H1 (cell line): ENCODE results near the gene KRT7. TPM values are rescaled to one million over a fixed set of nuclear protein-coding genes. Genes with fewer than 3 reads are reported as not detected.

ENCODE experiments used
- CTCF ChIA-PET: fragments of 300-600 bp; sonication (Branson Sonifier 250); formaldehyde crosslinking; loops from one replicate; lab custom pipeline; 2021; ENCODE audit not compliant: partially characterized antibody; lab: Charles Lee
- POLR2A ChIA-PET: fragments of 300-600 bp; sonication (Branson Sonifier 250); formaldehyde crosslinking; loops from one replicate; lab custom pipeline; 2021; ENCODE audit warnings: inconsistent platforms; ENCODE audit not compliant: partially characterized antibody; lab: Charles Lee
- DNase-seq, 2 experiments: peaks; one replicate each; pipeline versions ENCODE4 v3.0.0 to v3.0.0-alpha.2; 2010 to 2022; ENCODE audit warnings: low spot score in 2 of 2, low read depth in 1 of 2, mixed read lengths in 1 of 2
- FAIRE-seq: peaks from 2 replicates; lab custom pipeline; 2011; peaks lifted over from hg19 to GRCh38; lab: Jason Lieb, UNC
- H2AFZ ChIP-seq: 2 replicates; pipeline ENCODE4 v1.8.1; 2012; ENCODE audit warnings: low read length, inconsistent platforms
- H2AK5ac ChIP-seq: 2 replicates; pipeline ENCODE4 v1.6.1; 2013; ENCODE audit warnings: low read depth, low read length
- H2BK120ac ChIP-seq: replicated peaks from 2 replicates; pipeline ENCODE3; 2013; ENCODE audit warnings: low read depth, low read length, inconsistent platforms
- H2BK12ac ChIP-seq: 2 replicates; pipeline ENCODE4 v1.6.1; 2013; ENCODE audit warnings: low read depth, low read length
- H2BK15ac ChIP-seq: 2 replicates; pipeline ENCODE4 v1.6.1; 2013; ENCODE audit warnings: low read length
- H2BK20ac ChIP-seq: 2 replicates; pipeline ENCODE4 v1.6.1; 2013; ENCODE audit warnings: low read length
- H2BK5ac ChIP-seq: 2 replicates; pipeline ENCODE4 v1.6.1; 2013; ENCODE audit warnings: low read depth, low read length
- H3K14ac ChIP-seq: 2 replicates; pipeline ENCODE4 v1.6.1; 2013; ENCODE audit warnings: inconsistent platforms; ENCODE audit not compliant: insufficient read length
- H3K18ac ChIP-seq: 2 replicates; pipeline ENCODE4 v1.6.1; 2013; ENCODE audit warnings: low read length; ENCODE audit errors: extremely low read depth
- H3K23ac ChIP-seq: 2 replicates; pipeline ENCODE4 v1.6.1; 2013; ENCODE audit warnings: inconsistent platforms; ENCODE audit not compliant: insufficient read length
- H3K23me2 ChIP-seq: 2 replicates; pipeline ENCODE4 v1.6.1; 2013; ENCODE audit warnings: low read depth, low read length
- H3K27ac ChIP-seq: 2 replicates; pipeline ENCODE4 v1.6.1; 2011; ENCODE audit warnings: low read depth, low read length, inconsistent platforms
- H3K27me3 ChIP-seq, 4 experiments: replicated peaks in 1 of 4; 1 replicate in 1 of 4; 2 replicates in 3 of 4; pipeline versions ENCODE4 v1.6.1 to v1.8.1; 2011 to 2013; ENCODE audit warnings: low read length in 3 of 4, mild to moderate bottlenecking in 3 of 4, inconsistent platforms in 2 of 4, mixed read lengths in 2 of 4, moderate library complexity in 1 of 4; ENCODE audit not compliant: control insufficient read depth in 3 of 4, insufficient read depth in 3 of 4; ENCODE audit errors: extremely low read depth in 1 of 4
- H3K36me3 ChIP-seq, 4 experiments: 2 replicates each; pipeline versions ENCODE4 v1.6.1 to v1.8.1; 2011 to 2013; ENCODE audit warnings: mild to moderate bottlenecking in 4 of 4, low read length in 3 of 4, moderate library complexity in 2 of 4, control low read depth in 1 of 4, inconsistent platforms in 1 of 4; ENCODE audit not compliant: insufficient read depth in 4 of 4, control insufficient read depth in 2 of 4
- H3K4ac ChIP-seq: replicated peaks from 2 replicates; pipeline ENCODE3; 2013; ENCODE audit warnings: low read length, low read depth, mixed read lengths, inconsistent platforms; ENCODE audit not compliant: insufficient read length
- H3K4me1 ChIP-seq, 4 experiments: replicated peaks in 1 of 4; 1 replicate in 1 of 4; 2 replicates in 3 of 4; pipeline versions ENCODE4 v1.6.1 to v1.8.1; 2011 to 2013; ENCODE audit warnings: low read length in 3 of 4, inconsistent platforms in 2 of 4, mixed read lengths in 1 of 4; ENCODE audit not compliant: insufficient read depth in 4 of 4, control insufficient read depth in 3 of 4
- H3K4me2 ChIP-seq, 2 experiments: 2 replicates each; pipeline versions ENCODE4 v1.6.1 to v1.8.1; 2011 to 2013; ENCODE audit warnings: low read depth in 2 of 2, low read length in 2 of 2, control low read depth in 1 of 2, inconsistent platforms in 1 of 2, mild to moderate bottlenecking in 1 of 2; ENCODE audit not compliant: insufficient read depth in 1 of 2
- H3K4me3 ChIP-seq, 4 experiments: fragments of 200-600, 300-600 bp in 1 of 4; sonication (generic), shearing (Covaris generic), sonication (Bioruptor Twin) in 1 of 4; 2 replicates each; pipeline versions ENCODE4 v1.5.1 to v1.8.1; 2011 to 2016; ENCODE audit warnings: low read length in 4 of 4, low read depth in 3 of 4, control low read depth in 2 of 4, inconsistent platforms in 2 of 4, mild to moderate bottlenecking in 2 of 4, mixed read lengths in 1 of 4, moderate library complexity in 1 of 4; ENCODE audit not compliant: insufficient read depth in 2 of 4; ENCODE audit errors: extremely low read depth in 1 of 4
- H3K56ac ChIP-seq: replicated peaks from 2 replicates; pipeline ENCODE3; 2013; ENCODE audit warnings: low read depth, mild to moderate bottlenecking, mixed read lengths, low read length, inconsistent platforms; ENCODE audit not compliant: insufficient read length
- H3K79me1 ChIP-seq: 2 replicates; pipeline ENCODE4 v1.6.1; 2013; ENCODE audit warnings: low read depth, low read length, control low read depth
- H3K79me2 ChIP-seq, 2 experiments: 2 replicates each; pipeline versions ENCODE4 v1.6.1 to v1.8.1; 2012 to 2013; ENCODE audit warnings: low read length in 2 of 2, mild to moderate bottlenecking in 2 of 2, inconsistent platforms in 1 of 2; ENCODE audit not compliant: insufficient read depth in 2 of 2, control insufficient read depth in 1 of 2
- H3K9ac ChIP-seq, 4 experiments: replicated peaks in 1 of 4; 1 replicate in 1 of 4; 2 replicates in 3 of 4; pipeline versions ENCODE4 v1.6.1 to v1.8.1; 2011 to 2013; ENCODE audit warnings: low read depth in 3 of 4, low read length in 3 of 4, control low read depth in 2 of 4, mild to moderate bottlenecking in 2 of 4, moderate library complexity in 2 of 4, inconsistent platforms in 1 of 4; ENCODE audit errors: extremely low read depth in 1 of 4
- H3K9me3 ChIP-seq, 2 experiments: 2 replicates each; pipeline versions ENCODE4 v1.6.1 to v1.8.1; 2012 to 2013; ENCODE audit warnings: mild to moderate bottlenecking in 2 of 2, moderate library complexity in 2 of 2, control low read depth in 1 of 2, inconsistent platforms in 1 of 2, low read depth in 1 of 2, low read length in 1 of 2, mixed read lengths in 1 of 2; ENCODE audit not compliant: insufficient read depth in 2 of 2
- H4K20me1 ChIP-seq, 2 experiments: replicated peaks in 1 of 2; 2 replicates each; pipeline versions ENCODE3 to v1.8.1; 2011 to 2013; ENCODE audit warnings: inconsistent platforms in 2 of 2, low read length in 2 of 2, mild to moderate bottlenecking in 1 of 2; ENCODE audit not compliant: insufficient read depth in 2 of 2, control insufficient read depth in 1 of 2
- H4K5ac ChIP-seq: 2 replicates; pipeline ENCODE4 v1.6.1; 2013; ENCODE audit warnings: low read length, low read depth, mixed read lengths, inconsistent platforms; ENCODE audit not compliant: insufficient read length
- H4K8ac ChIP-seq: 2 replicates; pipeline ENCODE4 v1.8.0; 2013; ENCODE audit warnings: mild to moderate bottlenecking, moderate library complexity, low read length, inconsistent platforms; ENCODE audit not compliant: insufficient read depth; ENCODE audit errors: extremely low read depth
- H4K91ac ChIP-seq: replicated peaks from 2 replicates; pipeline ENCODE3; 2013; ENCODE audit warnings: low read length, mixed read lengths, inconsistent platforms; ENCODE audit not compliant: insufficient read length
- BACH1 ChIP-seq: IDR thresholded peaks from 2 replicates; pipeline ENCODE4 v1.6.1; 2012; ENCODE audit warnings: low read length, improper control_type of control experiment
- CBX8 ChIP-seq: fragments of 300-800, 300-1000 bp; sonication (generic); IDR thresholded peaks from 2 replicates; pipeline ENCODE4 v1.7.1; 2016; ENCODE audit warnings: low read depth, low read length, borderline replicate concordance
- EP300 ChIP-seq, 2 experiments: IDR thresholded peaks; 1 replicate in 1 of 2; 2 replicates in 1 of 2; pipeline ENCODE4 v1.6.1; 2011 to 2012; ENCODE audit warnings: low read depth in 2 of 2, low read length in 2 of 2, mild to moderate bottlenecking in 2 of 2, borderline replicate concordance in 1 of 2, inconsistent platforms in 1 of 2, moderate library complexity in 1 of 2
- GTF2F1 ChIP-seq: IDR thresholded peaks from 2 replicates; pipeline ENCODE4 v1.6.1; 2012; ENCODE audit warnings: low read depth, low read length, improper control_type of control experiment, borderline replicate concordance
- HDAC6 ChIP-seq: IDR thresholded peaks from one replicate; pipeline ENCODE4 v1.7.1; 2012; ENCODE audit warnings: low read depth, mild to moderate bottlenecking, inconsistent platforms, low read length, moderate library complexity
- JUN ChIP-seq: IDR thresholded peaks from 2 replicates; pipeline ENCODE4 v1.6.1; 2011; ENCODE audit warnings: low read depth, mild to moderate bottlenecking, improper control_type of control experiment, low read length
- KDM1A ChIP-seq: fragments of 200-600, 300-600 bp; sonication (generic); IDR thresholded peaks from 2 replicates; pipeline ENCODE4 v1.7.1; 2016; ENCODE audit warnings: mild to moderate bottlenecking, low read length, borderline replicate concordance
- KDM4A ChIP-seq: IDR thresholded peaks from one replicate; pipeline ENCODE4 v1.7.1; 2012; ENCODE audit warnings: low read depth, mild to moderate bottlenecking, moderate library complexity, low read length, inconsistent platforms; ENCODE audit not compliant: severe bottlenecking
- KDM5A ChIP-seq: fragments of 200-600 bp; IDR thresholded peaks from 2 replicates; pipeline ENCODE4 v1.7.1; 2012; ENCODE audit warnings: mild to moderate bottlenecking, low read length, inconsistent platforms, mixed read lengths
- MAX ChIP-seq: IDR thresholded peaks from 2 replicates; pipeline ENCODE4 v1.6.1; 2012; ENCODE audit warnings: inconsistent platforms
- POLR2AphosphoS5 ChIP-seq: IDR thresholded peaks from 2 replicates; pipeline ENCODE4 v1.6.1; 2011; ENCODE audit warnings: low read depth, low read length
- RAD21 ChIP-seq, 2 experiments: IDR thresholded peaks in 1 of 2; conservative IDR thresholded peaks in 1 of 2; 2 replicates each; pipeline ENCODE4 v1.6.1; 2011; ENCODE audit warnings: low read depth in 2 of 2, low read length in 2 of 2, improper control_type of control experiment in 1 of 2, inconsistent platforms in 1 of 2, mild to moderate bottlenecking in 1 of 2, moderate library complexity in 1 of 2
- SP2 ChIP-seq: IDR thresholded peaks from 2 replicates; pipeline ENCODE4 v1.6.1; 2012; ENCODE audit warnings: mild to moderate bottlenecking, low read length, inconsistent platforms
- TBP ChIP-seq: IDR thresholded peaks from 2 replicates; pipeline ENCODE4 v1.6.1; 2011; ENCODE audit warnings: low read depth, low read length, improper control_type of control experiment
- WGBS, 2 experiments: shearing (Covaris generic) in 1 of 2; methylation state at CpG; one replicate each; pipeline versions ENCODE4 v1.1.6 to v1.1.7; 2013 to 2015; ENCODE audit warnings: low lambda C conversion rate in 2 of 2, mixed read lengths in 2 of 2, inconsistent platforms in 1 of 2, low coverage in 1 of 2, missing lambda C conversion rate in 1 of 2; ENCODE audit not compliant: insufficient replicate concordance in 2 of 2, insufficient coverage in 1 of 2, insufficient read length in 1 of 2; ENCODE audit errors: extremely low coverage in 1 of 2, missing lambda C conversion rate in 1 of 2; 5-methylcytosine and 5-hydroxymethylcytosine counted together
- polyA plus RNA-seq, 7 experiments: library from polyadenylated mRNA; depleted of rRNA in 3 of 7; stranded (reverse) in 5 of 7; unstranded in 2 of 7; fragments of >200 nt in 5 of 7; fragments of 200-250 nt in 2 of 7; gene quantifications; 1 replicate in 5 of 7; 2 replicates in 1 of 7; 4 replicates in 1 of 7; pipeline versions ENCODE4 v1.2.1 to v1.2.3, GENCODE V29; 2011 to 2013; ENCODE audit warnings: missing spikeins in 2 of 7, mixed read lengths in 2 of 7
- total RNA-seq: library from RNA; stranded (reverse); fragmentation: NEBNext Ultra II Directional; extraction: Animal tissue kit (Norgen Biotek cat#: 25700); gene quantifications from 2 replicates; pipeline ENCODE4 v1.2.1, GENCODE V29; 2021

Gene KRT7
- total and polyA plus RNA-seq, 2 of the 8 experiments (the other 6 are each of a cell fraction or from before 2014, with no cell fraction given) = 13.2 to 19.0 TPM

- Histone ChIP-seq H3K79me1 (no peaks in the 10 kb centered on the region), H2AK5ac (no peak overlapping the region), H3K4ac (no peak overlapping the region), H3K36me3 (no peaks in the 10 kb centered on the region), H3K14ac (no peak overlapping the region), H4K8ac (no peak overlapping the region), H3K4me2 (no peak overlapping the region), H4K20me1 (no peaks in the 10 kb centered on the region), H2BK5ac (no peak overlapping the region), H2BK15ac (no peak overlapping the region), H3K4me3 (no peak overlapping the region), H2BK120ac (no peak overlapping the region), H3K18ac (no peak overlapping the region), H3K79me2 (no peaks in the 10 kb centered on the region), H2BK20ac (no peak overlapping the region), H3K56ac (no peak overlapping the region), H3K27ac (no peak overlapping the region), H3K27me3 (no peaks in the 10 kb centered on the region; a peak in 1 of 7 replicates), H3K23me2 (no peaks in the 10 kb centered on the region), H3K9me3 (peaks cover 0 to 4% of the 10 kb centered on the region in 2 experiments; a peak in 1 of 4 replicates), H3K23ac (no peak overlapping the region), H2AFZ (no peak overlapping the region), H3K4me1 (no peaks in the 10 kb centered on the region), H3K9ac (no peak overlapping the region), H2BK12ac (no peak overlapping the region), H4K91ac (no peak overlapping the region), H4K5ac (no peak overlapping the region)
- POLR2A ChIA-PET = no interaction called here
- no peak for FAIRE-seq
- 66% methylated on average over 3 of the region's 3 CpGs; no CpG with 5 or more reads in 1 of the 2 experiments for WGBS, 2 experiments
- CTCF ChIA-PET = interaction anchor here (0.8 to 7.0 kb wide), 12 partner anchors 9 to 54 kb away, joined by 3 to 87 read pairs (median 4); partner anchors contain the start of gene KRT86
- no peak for DNase-seq
- TF ChIP-seq KDM1A (no peak), POLR2AphosphoS5 (no peak), GTF2F1 (no peak), CBX8 (no peak), RAD21 (IDR thresholded peaks at IDR 0.05 in 1 of 2, conservative IDR thresholded peaks at IDR 0.05 in 1 of 2; ENCODE audit: low read depth in 2 of 2, low read length in 2 of 2) (no peak), JUN (no peak), HDAC6 (no peak), SP2 (no peak), BACH1 (no peak), KDM4A (no peak), EP300 (IDR thresholded peaks at IDR 0.05; ENCODE audit: borderline replicate concordance in 1 of 2, low read depth in 2 of 2, low read length in 2 of 2) (no peak), TBP (no peak), MAX (no peak), KDM5A (no peak)
These were observed 34.2 kb downstream of the KRT7 start for GRCh38 chr12:52267266-52267665.
